ENCODE data around the gene PLPP2. TPM values are rescaled to one million over a fixed set of nuclear protein-coding genes. Genes with fewer than 3 reads are reported as not detected.

PLPP2 gene
- total RNA-seq (ENCODE audit: low replicate concordance) = 1.9 and 11.2 TPM in 2 replicates

DNA sequence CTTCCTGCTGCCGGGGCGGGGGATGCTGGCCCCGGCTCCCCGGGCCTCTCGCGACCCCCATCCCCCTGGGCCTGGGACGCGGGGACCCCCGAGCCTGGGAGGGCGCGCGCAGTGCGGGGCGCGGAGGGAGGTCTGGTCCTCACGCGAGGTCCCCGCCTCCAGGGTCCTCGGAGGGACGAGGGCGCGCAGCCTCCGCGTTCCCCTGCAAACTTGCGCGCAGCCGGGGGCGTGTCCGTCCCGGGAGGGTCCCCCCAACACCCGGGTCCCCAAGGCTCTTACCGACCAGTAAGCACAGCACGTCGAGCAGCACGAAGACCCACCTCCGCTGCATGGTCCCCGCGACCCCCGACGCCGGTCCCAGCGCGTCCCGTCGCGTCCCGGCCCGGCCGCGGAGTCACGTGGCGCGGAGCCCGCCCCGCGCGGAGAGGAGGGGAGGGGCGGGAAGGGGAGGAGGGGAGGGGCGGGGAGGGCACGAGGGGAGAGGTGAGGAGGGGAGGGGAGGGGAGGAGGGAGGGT is at the start of gene PLPP2:
Gene PLPP2, minus strand, starts transcription at position 398 of the 516 bp plus-strand sequence. Its CDS starts 67 bp downstream, at position 331.

Other genes with a start within 250 kb of the PLPP2 start
- gene OR4F17, start 184.3 kb downstream of the PLPP2 start, total RNA-seq (ENCODE audit: low replicate concordance) = not detected in 2 replicates
- gene MIER2, start 53.4 kb upstream of the PLPP2 start, total RNA-seq (ENCODE audit: low replicate concordance) = 13.1 and 23.5 TPM in 2 replicates
- gene C2CD4C, start 117.7 kb upstream of the PLPP2 start, total RNA-seq (ENCODE audit: low replicate concordance) = under 0.01 TPM in 1 of 2 replicates, not detected in the other
- gene SHC2, start 169.6 kb upstream of the PLPP2 start, total RNA-seq (ENCODE audit: low replicate concordance) = 0.08 and 4.1 TPM in 2 replicates
- not detected in 2 replicates for gene MADCAM1, start 205.1 kb upstream of the PLPP2 start, total RNA-seq (ENCODE audit: low replicate concordance)
- gene TPGS1, start 216.1 kb upstream of the PLPP2 start, total RNA-seq (ENCODE audit: low replicate concordance) = 13.9 and 23.9 TPM in 2 replicates
- gene CDC34, start 240.4 kb upstream of the PLPP2 start, total RNA-seq (ENCODE audit: low replicate concordance) = 81.4 and 83.4 TPM in 2 replicates